ENCODE results near the gene MT3. TPM values are rescaled to one million over a fixed set of nuclear protein-coding genes. Genes with fewer than 3 reads are reported as not detected.
A peak's percentile ranks its signal among the peaks of the same experiment; 100 is the strongest.

The MT3 gene
- total RNA-seq, 5 donors from 2014 or later (not counting 1 experiment from before 2014, with no cell fraction given), result 0.66 to 1.9 (median 0.84) TPM; not detected in 1

- WGBS (ENCODE audit: insufficient coverage), result 64% methylated on average over 4 of the region's 4 CpGs
- H3K27ac Mint-ChIP-seq, result no peak overlapping the region
- H3K4me1 Mint-ChIP-seq, result peaks cover 21 to 24% (median 21%) of the 10 kb centered on the region in 3 donors
- Histone ChIP-seq H3K9me3 (no peaks in the 10 kb centered on the region), H3K36me3 (ENCODE audit: control insufficient read depth in 2 of 2, extremely low read depth in 1 of 2, insufficient read depth in 1 of 2, low read length in 1 of 2) (no peaks in the 10 kb centered on the region), H3K27me3 (replicated peaks in 1 of 2; ENCODE audit: control insufficient read depth in 2 of 2, extremely low read depth in 1 of 2, insufficient read depth in 2 of 2, low read length in 1 of 2) (peaks cover 0 to 16% of the 10 kb centered on the region in 2 experiments), H3K4me3 (ENCODE audit: control insufficient read depth in 1 of 2, extremely low read depth in 1 of 2, low read length in 1 of 2) (no peak overlapping the region), H3K4me1 (ENCODE audit: control insufficient read depth in 1 of 2, extremely low read depth in 1 of 2, insufficient read depth in 2 of 2, low read length in 2 of 2) (peaks cover 8 to 23% of the 10 kb centered on the region in 2 experiments), H3K27ac (ENCODE audit: low read length) (no peak overlapping the region)
- ATAC-seq (replicated peaks in 1 of 4), result peak in 1 of 4 experiments; percentile 15
- no peak overlapping the region for H3K4me3 Mint-ChIP-seq
- peak in 4 of 35 experiments; percentile 4 to 56 (median 12) for DNase-seq
- H3K9me3 Mint-ChIP-seq, result no peaks in the 10 kb centered on the region
- ChIA-PET CTCF (interaction anchor here (0.8 to 1.9 kb wide), 3 partner anchors 40 to 99 kb away, joined by 3 to 6 read pairs (median 5); no protein-coding TSS in a partner anchor), POLR2A (interaction anchor here (0.6 to 1.4 kb wide), 2 partner anchors 12 to 130 kb away, joined by 3 read pairs; no protein-coding TSS in a partner anchor)
- no peaks in the 10 kb centered on the region for H3K36me3 Mint-ChIP-seq
- peaks cover 4 to 11% of the 10 kb centered on the region in 2 donors for H3K27me3 Mint-ChIP-seq
Measured at GRCh38 chr16:56603589-56603988, 14.3 kb downstream of the MT3 start.

- no peaks in the 10 kb centered on the region for H3K36me3 Mint-ChIP-seq
- Histone ChIP-seq H3K36me3 (ENCODE audit: control insufficient read depth in 2 of 2, extremely low read depth in 1 of 2, insufficient read depth in 1 of 2, low read length in 1 of 2) (no peaks in the 10 kb centered on the region), H3K27me3 (replicated peaks in 1 of 2; ENCODE audit: control insufficient read depth in 2 of 2, extremely low read depth in 1 of 2, insufficient read depth in 2 of 2, low read length in 1 of 2) (peaks cover 0 to 16% of the 10 kb centered on the region in 2 experiments), H3K4me3 (ENCODE audit: control insufficient read depth in 1 of 2, extremely low read depth in 1 of 2, low read length in 1 of 2) (no peak overlapping the region), H3K9me3 (no peaks in the 10 kb centered on the region), H3K27ac (ENCODE audit: low read length) (no peak overlapping the region), H3K4me1 (ENCODE audit: control insufficient read depth in 1 of 2, extremely low read depth in 1 of 2, insufficient read depth in 2 of 2, low read length in 2 of 2) (peaks cover 17 to 37% of the 10 kb centered on the region in 2 experiments)
- peaks cover 4 to 11% of the 10 kb centered on the region in 2 donors for H3K27me3 Mint-ChIP-seq
- H3K9me3 Mint-ChIP-seq, result no peaks in the 10 kb centered on the region
- WGBS (ENCODE audit: insufficient coverage), result 92% methylated on average over 2 of the region's 4 CpGs
- ATAC-seq (replicated peaks in 1 of 4) (no peak), DNase-seq (no peak)
- no peak overlapping the region for H3K4me3 Mint-ChIP-seq
- CTCF ChIA-PET, result interaction anchor here (1.3 to 3.7 kb wide), 2 partner anchors 96 to 97 kb away, joined by 3 to 24 read pairs; no protein-coding TSS in a partner anchor
- H3K4me1 Mint-ChIP-seq, result peaks cover 29 to 37% (median 35%) of the 10 kb centered on the region in 3 donors
- POLR2A ChIA-PET, result interaction anchor here in 1 of 2 donors (1.4 kb wide), 1 partner anchor 11 kb away, joined by 3 read pairs; no protein-coding TSS in a partner anchor
- H3K27ac Mint-ChIP-seq, result peak overlapping the region in 1 of 2 donors; percentile 7
Measured at GRCh38 chr16:56604966-56605365, 15.6 kb downstream of the MT3 start.

GRCh38 chr16:56605475-56605874, 16.1 kb downstream of the MT3 start:
- H3K27me3 ChIP-seq (replicated peaks in 1 of 2; ENCODE audit: control insufficient read depth in 2 of 2, extremely low read depth in 1 of 2, insufficient read depth in 2 of 2, low read length in 1 of 2), result peaks cover 0 to 15% of the 10 kb centered on the region in 2 experiments
- peak overlapping the region in 1 of 2 donors; percentile 94 for H3K27ac Mint-ChIP-seq
- ChIA-PET CTCF (interaction anchor here (1.3 to 3.7 kb wide), 2 partner anchors 96 kb away, joined by 3 to 24 read pairs; no protein-coding TSS in a partner anchor), POLR2A (no interaction called here)
- H3K9me3 ChIP-seq, result no peaks in the 10 kb centered on the region
- no peak overlapping the region for H3K4me3 Mint-ChIP-seq
- DNase-seq (no peak), ATAC-seq (replicated peaks in 1 of 4) (no peak)
- no peaks in the 10 kb centered on the region for H3K36me3 ChIP-seq (ENCODE audit: control insufficient read depth in 2 of 2, extremely low read depth in 1 of 2, insufficient read depth in 1 of 2, low read length in 1 of 2)
- H3K27me3 Mint-ChIP-seq, result peaks cover under 1 to 7% of the 10 kb centered on the region in 2 donors
- no peak overlapping the region for H3K27ac ChIP-seq (ENCODE audit: low read length)
- peaks cover 35 to 40% (median 40%) of the 10 kb centered on the region in 3 donors for H3K4me1 Mint-ChIP-seq
- no CpG with 5 or more reads among the region's 1 CpG for WGBS (ENCODE audit: insufficient coverage)
- no peaks in the 10 kb centered on the region for H3K36me3 Mint-ChIP-seq
- H3K4me1 ChIP-seq (ENCODE audit: control insufficient read depth in 1 of 2, extremely low read depth in 1 of 2, insufficient read depth in 2 of 2, low read length in 2 of 2), result peaks cover 23 to 41% of the 10 kb centered on the region in 2 experiments
- H3K4me3 ChIP-seq (ENCODE audit: control insufficient read depth in 1 of 2, extremely low read depth in 1 of 2, low read length in 1 of 2), result no peak overlapping the region
- no peaks in the 10 kb centered on the region for H3K9me3 Mint-ChIP-seq

GRCh38 chr16:56606071-56606475, 16.7 kb downstream of the MT3 start:
- peak overlapping the region; percentile 62 for H3K27ac ChIP-seq (ENCODE audit: low read length)
- POLR2A ChIA-PET, result no interaction called here
- peak overlapping the region; percentile 86 to 94 for H3K27ac Mint-ChIP-seq

GRCh38 chr16:56606476-56607108, 17.3 kb downstream of the MT3 start:
- Histone ChIP-seq H3K4me1 (ENCODE audit: control insufficient read depth in 1 of 2, extremely low read depth in 1 of 2, insufficient read depth in 2 of 2, low read length in 2 of 2) (peaks cover 27 to 50% of the 10 kb centered on the region in 2 experiments), H3K27me3 (replicated peaks in 1 of 2; ENCODE audit: control insufficient read depth in 2 of 2, extremely low read depth in 1 of 2, insufficient read depth in 2 of 2, low read length in 1 of 2) (peaks cover 0 to 4% of the 10 kb centered on the region in 2 experiments), H3K36me3 (ENCODE audit: control insufficient read depth in 2 of 2, extremely low read depth in 1 of 2, insufficient read depth in 1 of 2, low read length in 1 of 2) (no peaks in the 10 kb centered on the region), H3K27ac (ENCODE audit: low read length) (peak overlapping the region; percentile 62), H3K9me3 (no peaks in the 10 kb centered on the region), H3K4me3 (ENCODE audit: control insufficient read depth in 1 of 2, extremely low read depth in 1 of 2, low read length in 1 of 2) (no peak overlapping the region)
- H3K4me3 Mint-ChIP-seq, result peak overlapping the region; percentile 28 to 96 (median 59)
- H3K4me1 Mint-ChIP-seq, result peaks cover 45 to 51% (median 51%) of the 10 kb centered on the region in 3 donors
- peak overlapping the region; percentile 86 to 94 for H3K27ac Mint-ChIP-seq
- 92% methylated on average over 3 of the region's 8 CpGs for WGBS (ENCODE audit: insufficient coverage)
- H3K9me3 Mint-ChIP-seq, result no peaks in the 10 kb centered on the region
- H3K36me3 Mint-ChIP-seq, result no peaks in the 10 kb centered on the region
- ATAC-seq (replicated peaks in 1 of 4) (no peak), DNase-seq (no peak)
- POLR2A ChIA-PET, result no interaction called here
- CTCF ChIA-PET, result interaction anchor here in 1 of 2 donors (3.7 kb wide), 1 partner anchor 95 kb away, joined by 24 read pairs; no protein-coding TSS in a partner anchor
- peaks cover 0 to 3% of the 10 kb centered on the region in 2 donors for H3K27me3 Mint-ChIP-seq

More at GRCh38 chr16:56606071-56606475, 16.7 kb downstream of the MT3 start:
- WGBS (ENCODE audit: insufficient coverage), result 93% methylated on average over 2 of the region's 3 CpGs
- H3K27me3 Mint-ChIP-seq, result peaks cover 0 to 4% of the 10 kb centered on the region in 2 donors
- no peaks in the 10 kb centered on the region for H3K36me3 ChIP-seq (ENCODE audit: control insufficient read depth in 2 of 2, extremely low read depth in 1 of 2, insufficient read depth in 1 of 2, low read length in 1 of 2)
- H3K36me3 Mint-ChIP-seq, result no peaks in the 10 kb centered on the region
- DNase-seq (no peak), ATAC-seq (replicated peaks in 1 of 4) (no peak)
- H3K4me3 ChIP-seq (ENCODE audit: control insufficient read depth in 1 of 2, extremely low read depth in 1 of 2, low read length in 1 of 2), result no peak overlapping the region
- CTCF ChIA-PET, result interaction anchor here in 1 of 2 donors (3.7 kb wide), 1 partner anchor 95 kb away, joined by 24 read pairs; no protein-coding TSS in a partner anchor
- H3K9me3 Mint-ChIP-seq, result no peaks in the 10 kb centered on the region
- peaks cover 0 to 9% of the 10 kb centered on the region in 2 experiments for H3K27me3 ChIP-seq (replicated peaks in 1 of 2; ENCODE audit: control insufficient read depth in 2 of 2, extremely low read depth in 1 of 2, insufficient read depth in 2 of 2, low read length in 1 of 2)
- H3K4me3 Mint-ChIP-seq, result no peak overlapping the region
- peaks cover 27 to 45% of the 10 kb centered on the region in 2 experiments for H3K4me1 ChIP-seq (ENCODE audit: control insufficient read depth in 1 of 2, extremely low read depth in 1 of 2, insufficient read depth in 2 of 2, low read length in 2 of 2)
- peaks cover 40 to 46% (median 46%) of the 10 kb centered on the region in 3 donors for H3K4me1 Mint-ChIP-seq
- no peaks in the 10 kb centered on the region for H3K9me3 ChIP-seq

GRCh38 chr16:56607109-56607618, 17.8 kb downstream of the MT3 start:
- POLR2A ChIA-PET, result no interaction called here
- peak overlapping the region; percentile 62 for H3K27ac ChIP-seq (ENCODE audit: low read length)

More at GRCh38 chr16:56607109-56607618, 17.8 kb downstream of the MT3 start:
- no peaks in the 10 kb centered on the region for H3K9me3 ChIP-seq
- H3K4me3 Mint-ChIP-seq, result peak overlapping the region; percentile 59 to 96 (median 72)
- 40% methylated on average over 7 of the region's 14 CpGs for WGBS (ENCODE audit: insufficient coverage)
- H3K4me3 ChIP-seq (ENCODE audit: control insufficient read depth in 1 of 2, extremely low read depth in 1 of 2, low read length in 1 of 2), result no peak overlapping the region
- DNase-seq, result peak in 14 of 35 experiments; percentile 23 to 59 (median 36)
- H3K36me3 ChIP-seq (ENCODE audit: control insufficient read depth in 2 of 2, extremely low read depth in 1 of 2, insufficient read depth in 1 of 2, low read length in 1 of 2), result no peaks in the 10 kb centered on the region
- CTCF ChIA-PET, result interaction anchor here in 1 of 2 donors (3.7 kb wide), 1 partner anchor 94 kb away, joined by 24 read pairs; no protein-coding TSS in a partner anchor
- peaks cover 0 to under 1% of the 10 kb centered on the region in 2 experiments for H3K27me3 ChIP-seq (replicated peaks in 1 of 2; ENCODE audit: control insufficient read depth in 2 of 2, extremely low read depth in 1 of 2, insufficient read depth in 2 of 2, low read length in 1 of 2)
- peaks cover 45 to 53% (median 51%) of the 10 kb centered on the region in 3 donors for H3K4me1 Mint-ChIP-seq
- no peaks in the 10 kb centered on the region for H3K9me3 Mint-ChIP-seq
- no peaks in the 10 kb centered on the region for H3K36me3 Mint-ChIP-seq
- peak overlapping the region; percentile 86 to 94 for H3K27ac Mint-ChIP-seq
- no peak for ATAC-seq (replicated peaks in 1 of 4)
- peaks cover 27 to 51% of the 10 kb centered on the region in 2 experiments for H3K4me1 ChIP-seq (ENCODE audit: control insufficient read depth in 1 of 2, extremely low read depth in 1 of 2, insufficient read depth in 2 of 2, low read length in 2 of 2)
- peaks cover 0 to 2% of the 10 kb centered on the region in 2 donors for H3K27me3 Mint-ChIP-seq
